ENCODE data around the gene WWC1.
A peak's percentile ranks its signal among the peaks of the same experiment; 100 is the strongest.

WWC1 gene

GRCh38 chr5:168291342-168291963 lies at the start of gene WWC1:
Gene WWC1, plus strand, starts transcription at chr5:168291645. Its CDS starts 508 bp downstream, at chr5:168292153.
- TF ChIP-seq CTCF (IDR thresholded peaks at IDR 0.05; ENCODE audit: low read depth, low read length), result peak; percentile 26
- DNase-seq (ENCODE audit: extremely low read depth, low read depth), result no peak

DNA sequence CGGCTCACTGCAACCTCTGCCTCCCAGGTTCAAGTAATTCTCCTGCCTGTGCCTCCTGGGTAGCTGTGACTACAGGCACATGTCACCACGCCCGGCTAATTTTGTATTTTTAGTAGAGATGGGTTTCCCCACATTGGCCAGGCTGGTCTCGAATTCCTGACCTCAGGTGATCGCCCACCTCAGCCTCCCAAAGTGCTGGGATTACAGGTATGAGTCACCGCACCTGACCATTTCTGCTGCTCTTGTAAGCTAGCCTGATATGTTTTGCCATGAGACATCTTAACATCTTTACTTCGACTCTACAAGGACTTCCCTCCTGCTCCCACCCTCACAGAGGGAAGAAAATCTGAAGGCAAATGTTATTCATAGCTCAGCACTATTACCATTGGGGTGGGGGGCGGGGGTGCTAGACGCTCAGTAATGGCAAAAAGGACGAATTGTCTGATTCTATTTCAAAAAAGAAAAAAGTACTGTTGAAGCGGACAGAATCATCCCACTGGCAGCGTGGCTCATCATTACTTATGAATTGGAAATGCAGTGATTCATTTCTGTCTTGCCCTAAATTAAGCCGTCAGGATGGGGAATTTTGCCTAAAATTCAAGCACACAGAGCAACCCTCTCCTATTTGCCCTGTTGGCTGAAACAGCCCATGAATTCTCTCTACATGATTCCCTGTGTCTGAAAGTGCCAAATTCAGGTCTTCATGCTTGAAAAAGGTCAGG lies 46.4 kb upstream of the WWC1 start:
- no peak for TF ChIP-seq CTCF (IDR thresholded peaks at IDR 0.05; ENCODE audit: low read depth, low read length)

DNA sequence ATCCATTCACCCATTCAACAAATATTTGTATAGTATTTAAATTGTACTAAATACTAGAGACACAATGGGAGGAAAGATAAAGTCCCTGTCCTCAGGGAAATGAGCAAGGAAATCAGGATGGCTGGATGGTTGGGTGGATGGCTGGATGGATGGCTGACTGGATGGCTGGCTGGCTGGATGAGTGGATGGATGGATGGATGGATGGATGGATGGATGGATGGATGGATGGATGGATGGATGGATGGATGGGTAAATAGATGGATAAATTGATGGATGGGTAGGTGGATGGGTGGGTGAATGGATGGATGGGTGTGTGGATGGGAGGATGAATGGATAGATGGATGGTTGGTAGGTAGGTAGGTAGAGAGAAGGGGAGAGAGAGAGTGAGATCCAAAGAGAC lies 41.5 kb upstream of the WWC1 start:
- no peak for TF ChIP-seq CTCF (IDR thresholded peaks at IDR 0.05; ENCODE audit: low read depth, low read length)
- no peak for DNase-seq (ENCODE audit: extremely low read depth, low read depth)

More for the DNA sequence above, 46.4 kb upstream of the WWC1 start:
- no peak for DNase-seq (ENCODE audit: extremely low read depth, low read depth)

GRCh38 chr5:168251259-168251658 lies 40.2 kb upstream of the WWC1 start:
- no peak for TF ChIP-seq CTCF (IDR thresholded peaks at IDR 0.05; ENCODE audit: low read depth, low read length)
- no peak for DNase-seq (ENCODE audit: extremely low read depth, low read depth)

- no peak for DNase-seq (ENCODE audit: extremely low read depth, low read depth)
- TF ChIP-seq CTCF (IDR thresholded peaks at IDR 0.05; ENCODE audit: low read depth, low read length), result no peak
These were observed 37.3 kb upstream of the WWC1 start for GRCh38 chr5:168254013-168254693.

- TF ChIP-seq CTCF (IDR thresholded peaks at IDR 0.05; ENCODE audit: low read depth, low read length), result no peak
- no peak for DNase-seq (ENCODE audit: extremely low read depth, low read depth)
These were observed 30.9 kb upstream of the WWC1 start for GRCh38 chr5:168260353-168261226.

Data from AG09319 (cell line).